ENCODE results near the gene RALGAPB.

DNA sequence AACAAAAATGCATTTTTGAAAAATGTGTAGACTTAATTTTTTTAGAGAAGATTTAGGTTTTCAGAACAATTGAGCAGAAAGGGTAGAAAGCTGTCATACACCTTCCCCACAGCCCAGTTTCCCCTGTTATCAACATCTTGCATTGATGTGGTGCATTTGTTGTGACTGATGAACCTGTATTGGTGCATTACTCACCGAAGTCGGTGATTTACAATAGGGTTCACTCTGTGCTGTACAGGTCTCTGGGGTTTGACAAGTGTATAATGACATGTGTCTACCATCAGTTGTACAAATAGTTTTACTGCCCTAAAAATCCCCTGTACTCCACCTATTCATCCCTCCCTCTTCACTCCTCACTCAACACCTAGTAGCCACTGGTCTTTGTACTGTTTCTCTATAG lies 84.5 kb downstream of the RALGAPB start:
- TF ChIP-seq, protein P1, sequence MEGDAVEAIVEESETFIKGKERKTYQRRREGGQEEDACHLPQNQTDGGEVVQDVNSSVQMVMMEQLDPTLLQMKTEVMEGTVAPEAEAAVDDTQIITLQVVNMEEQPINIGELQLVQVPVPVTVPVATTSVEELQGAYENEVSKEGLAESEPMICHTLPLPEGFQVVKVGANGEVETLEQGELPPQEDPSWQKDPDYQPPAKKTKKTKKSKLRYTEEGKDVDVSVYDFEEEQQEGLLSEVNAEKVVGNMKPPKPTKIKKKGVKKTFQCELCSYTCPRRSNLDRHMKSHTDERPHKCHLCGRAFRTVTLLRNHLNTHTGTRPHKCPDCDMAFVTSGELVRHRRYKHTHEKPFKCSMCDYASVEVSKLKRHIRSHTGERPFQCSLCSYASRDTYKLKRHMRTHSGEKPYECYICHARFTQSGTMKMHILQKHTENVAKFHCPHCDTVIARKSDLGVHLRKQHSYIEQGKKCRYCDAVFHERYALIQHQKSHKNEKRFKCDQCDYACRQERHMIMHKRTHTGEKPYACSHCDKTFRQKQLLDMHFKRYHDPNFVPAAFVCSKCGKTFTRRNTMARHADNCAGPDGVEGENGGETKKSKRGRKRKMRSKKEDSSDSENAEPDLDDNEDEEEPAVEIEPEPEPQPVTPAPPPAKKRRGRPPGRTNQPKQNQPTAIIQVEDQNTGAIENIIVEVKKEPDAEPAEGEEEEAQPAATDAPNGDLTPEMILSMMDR (IDR thresholded peaks at IDR 0.05) = no peak
- TF ChIP-seq POLR2A (IDR thresholded peaks at IDR 0.05) (no peak), POLR2AphosphoS5 (IDR thresholded peaks at IDR 0.05) (no peak), EP300 (IDR thresholded peaks at IDR 0.05; ENCODE audit: low read depth) (no peak)
